ENCODE results near the gene KIAA0319L. TPM values are rescaled to one million over a fixed set of nuclear protein-coding genes. Genes with fewer than 3 reads are reported as not detected.
"Not testable (repeated sequence)": the region's sequence is repeated elsewhere in the genome, so short reads cannot be mapped to it uniquely, and the experiment has no call there.

The KIAA0319L gene
- total and polyA plus RNA-seq, 2 experiments from 2014 or later: 16.6 to 28.3 TPM

- DNase-seq: no peak
- in situ Hi-C loops (cut with MboI): no loop called here
- Histone ChIP-seq H3K9me3 (ENCODE audit: low read depth) (no peaks in the 10 kb centered on the region), H3K36me3 (ENCODE audit: low read depth) (no peaks in the 10 kb centered on the region), H3K9me2 (ENCODE audit: insufficient read depth) (no peaks in the 10 kb centered on the region), H3K79me2 (ENCODE audit: insufficient read depth) (no peaks in the 10 kb centered on the region), H3K27me3 (replicated peaks; ENCODE audit: insufficient read depth) (no peaks in the 10 kb centered on the region), H3K27ac (no peak overlapping the region), H3K4me2 (ENCODE audit: unreplicated experiment) (no peak overlapping the region), H2AFZ (no peak overlapping the region), H3K4me3 (no peak overlapping the region), H4K20me1 (ENCODE audit: insufficient read depth) (no peaks in the 10 kb centered on the region), H3F3A (ENCODE audit: insufficient read depth) (no peaks in the 10 kb centered on the region), H3K9ac (no peak overlapping the region), H3K4me1 (ENCODE audit: insufficient read depth) (no peaks in the 10 kb centered on the region)
- 96 to 98% methylated on average over 7 of the region's 7 CpGs for WGBS, 2 experiments (ENCODE audit: low coverage in 1 of 2, low lambda C conversion rate in 2 of 2, missing lambda C conversion rate in 2 of 2)
- no peak for TF ChIP-seq EZH2 (IDR thresholded peaks at IDR 0.05; ENCODE audit: insufficient read depth, poor library complexity, severe bottlenecking)
- TF ChIP-seq EZH2phosphoT487 (IDR thresholded peaks at IDR 0.05; ENCODE audit: insufficient read depth, low read depth): no peak
Observed at GRCh38 chr1:35586808-35587207, 29.6 kb upstream of the KIAA0319L start.

DNA sequence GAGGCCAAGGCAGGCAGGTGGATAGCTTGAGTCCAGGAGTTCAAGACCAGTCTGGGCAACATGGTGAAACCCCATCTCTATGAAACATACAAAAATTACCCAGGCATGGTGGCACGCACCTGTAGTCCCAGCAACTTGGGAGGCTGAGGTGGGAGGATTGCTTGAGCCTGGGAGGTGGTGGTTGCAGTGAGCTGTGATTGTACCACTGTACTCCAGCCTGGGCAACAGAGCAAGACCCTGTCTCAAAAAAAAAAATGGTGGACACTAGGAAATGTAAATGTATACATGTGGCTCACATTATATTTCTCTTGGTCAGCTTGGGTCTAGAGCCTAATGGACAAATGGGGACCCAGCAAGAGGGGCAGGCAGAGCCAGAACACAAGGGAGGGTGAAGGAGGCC, 28.6 kb upstream of the KIAA0319L start:
- H3K4me3 ChIP-seq; DNase-seq; H2AFZ ChIP-seq; H3K4me2 ChIP-seq (ENCODE audit: unreplicated experiment); in situ Hi-C loops (cut with MboI); H3K79me2 ChIP-seq (ENCODE audit: insufficient read depth); H3K36me3 ChIP-seq (ENCODE audit: low read depth); H3K9me2 ChIP-seq (ENCODE audit: insufficient read depth); H3K27me3 ChIP-seq (replicated peaks; ENCODE audit: insufficient read depth); H3K9me3 ChIP-seq (ENCODE audit: low read depth); H3K9ac ChIP-seq; H3K4me1 ChIP-seq (ENCODE audit: insufficient read depth); H3K27ac ChIP-seq; H3F3A ChIP-seq (ENCODE audit: insufficient read depth); H4K20me1 ChIP-seq (ENCODE audit: insufficient read depth): not testable (repeated sequence)
- 92 to 96% methylated on average over 1 of the region's 1 CpG for WGBS, 2 experiments (ENCODE audit: low coverage in 1 of 2, low lambda C conversion rate in 2 of 2, missing lambda C conversion rate in 2 of 2)

- DNase-seq: no peak
- no peaks in the 10 kb centered on the region for H4K20me1 ChIP-seq (ENCODE audit: insufficient read depth)
- H3K9ac ChIP-seq: no peak overlapping the region
- no peak overlapping the region for H3K4me3 ChIP-seq
- no peaks in the 10 kb centered on the region for H3K79me2 ChIP-seq (ENCODE audit: insufficient read depth)
- H3K9me2 ChIP-seq (ENCODE audit: insufficient read depth): no peaks in the 10 kb centered on the region
- H3K27ac ChIP-seq: no peak overlapping the region
- H3K27me3 ChIP-seq (replicated peaks; ENCODE audit: insufficient read depth): no peaks in the 10 kb centered on the region
- TF ChIP-seq EZH2phosphoT487 (IDR thresholded peaks at IDR 0.05; ENCODE audit: insufficient read depth, low read depth): no peak
- TF ChIP-seq EZH2 (IDR thresholded peaks at IDR 0.05; ENCODE audit: insufficient read depth, poor library complexity, severe bottlenecking): no peak
- WGBS, 2 experiments (ENCODE audit: low coverage in 1 of 2, low lambda C conversion rate in 2 of 2, missing lambda C conversion rate in 2 of 2): 72 to 76% methylated on average over 3 of the region's 3 CpGs
- H3F3A ChIP-seq (ENCODE audit: insufficient read depth): no peaks in the 10 kb centered on the region
- H3K4me1 ChIP-seq (ENCODE audit: insufficient read depth): no peaks in the 10 kb centered on the region
- no peak overlapping the region for H3K4me2 ChIP-seq (ENCODE audit: unreplicated experiment)
- H3K36me3 ChIP-seq (ENCODE audit: low read depth): no peaks in the 10 kb centered on the region
- in situ Hi-C loops (cut with MboI): no loop called here
- no peaks in the 10 kb centered on the region for H3K9me3 ChIP-seq (ENCODE audit: low read depth)
- no peak overlapping the region for H2AFZ ChIP-seq
Observed at GRCh38 chr1:35585281-35585680, 28.1 kb upstream of the KIAA0319L start.

DNA sequence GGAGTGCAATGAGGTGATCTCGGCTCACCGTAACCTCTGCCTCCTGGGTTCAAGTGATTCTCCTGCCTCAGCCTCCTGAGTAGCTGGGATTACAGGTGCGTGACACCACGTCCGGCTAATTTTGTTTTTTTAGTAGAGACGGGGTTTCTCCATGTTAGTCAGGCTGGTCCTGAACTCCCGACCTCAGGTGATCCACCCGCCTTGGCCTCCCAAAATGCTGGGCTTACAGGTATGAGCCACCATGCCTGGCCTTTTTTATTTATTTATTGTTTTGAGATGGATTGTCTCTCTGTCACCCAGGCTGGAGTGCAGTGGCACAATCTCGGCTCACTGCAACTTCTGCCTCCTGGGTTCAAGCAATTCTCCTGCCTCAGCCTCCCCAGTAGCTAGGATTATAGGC, 24.4 kb upstream of the KIAA0319L start:
- H2AFZ ChIP-seq; DNase-seq; H3K36me3 ChIP-seq (ENCODE audit: low read depth); H3K79me2 ChIP-seq (ENCODE audit: insufficient read depth); H3K27ac ChIP-seq; H3K4me3 ChIP-seq; H3K4me1 ChIP-seq (ENCODE audit: insufficient read depth); H3K9me3 ChIP-seq (ENCODE audit: low read depth); H3K9ac ChIP-seq; H3K9me2 ChIP-seq (ENCODE audit: insufficient read depth); H3K27me3 ChIP-seq (replicated peaks; ENCODE audit: insufficient read depth); H4K20me1 ChIP-seq (ENCODE audit: insufficient read depth); H3F3A ChIP-seq (ENCODE audit: insufficient read depth); in situ Hi-C loops (cut with MboI); H3K4me2 ChIP-seq (ENCODE audit: unreplicated experiment): not testable (repeated sequence)
- WGBS, 2 experiments (ENCODE audit: low coverage in 1 of 2, low lambda C conversion rate in 2 of 2, missing lambda C conversion rate in 2 of 2): 96 to 97% methylated on average over 9 of the region's 9 CpGs

DNA sequence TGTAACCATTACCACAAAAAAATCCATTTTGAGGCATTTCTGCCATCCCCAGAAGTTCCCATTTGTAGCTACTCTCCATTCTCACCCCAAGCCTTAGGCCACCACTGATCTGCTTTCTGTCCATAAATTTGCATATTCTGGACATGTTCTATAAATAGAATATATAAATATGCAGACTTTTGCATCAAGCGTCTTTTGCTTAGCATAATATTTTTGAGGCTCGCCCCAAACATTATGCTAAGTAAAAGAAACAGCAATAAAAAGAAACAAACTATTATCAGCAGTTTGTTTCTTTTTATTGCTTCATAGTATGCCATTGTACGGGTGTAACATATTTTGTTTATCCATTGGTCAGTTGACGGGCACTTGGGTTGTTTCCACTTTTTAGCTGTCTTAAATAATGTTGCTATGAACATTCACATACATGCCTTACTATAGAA, 23.8 kb upstream of the KIAA0319L start:
- Histone ChIP-seq H3K9me3 (ENCODE audit: low read depth) (no peaks in the 10 kb centered on the region), H4K20me1 (ENCODE audit: insufficient read depth) (no peaks in the 10 kb centered on the region)
- in situ Hi-C loops (cut with MboI): no loop called here

More for the DNA sequence above, 23.8 kb upstream of the KIAA0319L start:
- Histone ChIP-seq H3K4me2 (ENCODE audit: unreplicated experiment) (no peak overlapping the region), H3K36me3 (ENCODE audit: low read depth) (no peaks in the 10 kb centered on the region), H3K4me3 (no peak overlapping the region), H3F3A (ENCODE audit: insufficient read depth) (no peaks in the 10 kb centered on the region), H3K27me3 (replicated peaks; ENCODE audit: insufficient read depth) (no peaks in the 10 kb centered on the region), H3K27ac (no peak overlapping the region), H3K4me1 (ENCODE audit: insufficient read depth) (no peaks in the 10 kb centered on the region), H3K79me2 (ENCODE audit: insufficient read depth) (no peaks in the 10 kb centered on the region), H3K9ac (no peak overlapping the region), H2AFZ (no peak overlapping the region), H3K9me2 (ENCODE audit: insufficient read depth) (no peaks in the 10 kb centered on the region)
- TF ChIP-seq EZH2 (IDR thresholded peaks at IDR 0.05; ENCODE audit: insufficient read depth, poor library complexity, severe bottlenecking) (no peak), EZH2phosphoT487 (IDR thresholded peaks at IDR 0.05; ENCODE audit: insufficient read depth, low read depth) (no peak)
- DNase-seq: no peak
- WGBS, 2 experiments (ENCODE audit: low coverage in 1 of 2, low lambda C conversion rate in 2 of 2, missing lambda C conversion rate in 2 of 2): 69 to 71% methylated on average over 4 of the region's 4 CpGs
